OCI-LY7 (cell line): ENCODE results near the gene GAS2L2.

Experiments used
- EZH2phosphoT487 ChIP-seq: fragments of 200-600 bp; sonication (generic); IDR thresholded peaks from 2 replicates; pipeline ENCODE4 v1.6.1; 2018; ENCODE audit warnings: low read depth, borderline replicate concordance, mild to moderate bottlenecking, mixed run types, antibody characterized with exemption, low read length, moderate library complexity, mixed read lengths
- TF ChIP-seq, protein P1 (sequence below): fragments of 200-600 bp; sonication (generic); conservative IDR thresholded peaks from 2 replicates; pipeline ENCODE4 v1.5.1; 2014; ENCODE audit warnings: mild to moderate bottlenecking, antibody characterized with exemption, low read length, moderate library complexity, mixed read lengths

DNA sequence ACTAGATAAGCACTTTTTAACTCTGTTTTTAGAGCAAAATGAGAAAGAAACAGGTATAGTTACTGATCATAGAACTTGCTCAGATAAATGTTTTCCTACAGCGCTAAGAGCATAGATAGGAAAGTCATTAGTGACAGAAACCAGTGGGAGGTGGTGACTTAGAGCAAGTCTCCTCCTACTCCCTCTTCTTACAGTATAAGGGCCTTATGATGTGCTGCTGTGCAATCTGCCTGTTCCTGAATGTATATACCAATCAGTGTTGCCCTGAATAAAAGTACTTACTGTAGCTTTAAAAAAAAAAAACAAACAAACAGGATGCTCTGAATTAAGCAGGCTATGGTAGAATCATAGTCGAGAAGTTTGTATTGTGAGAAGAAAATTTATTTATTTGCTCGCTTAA lies 44.9 kb downstream of the GAS2L2 start:
- TF ChIP-seq, protein P1, sequence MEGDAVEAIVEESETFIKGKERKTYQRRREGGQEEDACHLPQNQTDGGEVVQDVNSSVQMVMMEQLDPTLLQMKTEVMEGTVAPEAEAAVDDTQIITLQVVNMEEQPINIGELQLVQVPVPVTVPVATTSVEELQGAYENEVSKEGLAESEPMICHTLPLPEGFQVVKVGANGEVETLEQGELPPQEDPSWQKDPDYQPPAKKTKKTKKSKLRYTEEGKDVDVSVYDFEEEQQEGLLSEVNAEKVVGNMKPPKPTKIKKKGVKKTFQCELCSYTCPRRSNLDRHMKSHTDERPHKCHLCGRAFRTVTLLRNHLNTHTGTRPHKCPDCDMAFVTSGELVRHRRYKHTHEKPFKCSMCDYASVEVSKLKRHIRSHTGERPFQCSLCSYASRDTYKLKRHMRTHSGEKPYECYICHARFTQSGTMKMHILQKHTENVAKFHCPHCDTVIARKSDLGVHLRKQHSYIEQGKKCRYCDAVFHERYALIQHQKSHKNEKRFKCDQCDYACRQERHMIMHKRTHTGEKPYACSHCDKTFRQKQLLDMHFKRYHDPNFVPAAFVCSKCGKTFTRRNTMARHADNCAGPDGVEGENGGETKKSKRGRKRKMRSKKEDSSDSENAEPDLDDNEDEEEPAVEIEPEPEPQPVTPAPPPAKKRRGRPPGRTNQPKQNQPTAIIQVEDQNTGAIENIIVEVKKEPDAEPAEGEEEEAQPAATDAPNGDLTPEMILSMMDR, result no peak
- no peak for TF ChIP-seq EZH2phosphoT487
